GM08714 (cell line): ENCODE measurements around the gene PRAME.
"Not testable (repeated sequence)": the region's sequence is repeated elsewhere in the genome, so short reads cannot be mapped to it uniquely, and the experiment has no call there.

Experiments used
- H3K4me3 ChIP-seq: fragments of 200-500 bp; sonication (Bioruptor generic); 2 replicates; pipeline ENCODE4 v1.5.1; 2014; ENCODE audit warnings: mild to moderate bottlenecking, low read length, inconsistent platforms
- ZNF274 ChIP-seq: IDR thresholded peaks from 2 replicates; pipeline ENCODE4 v1.6.1; 2012; ENCODE audit warnings: mild to moderate bottlenecking, low read depth, low read length

Gene PRAME

GRCh38 chr22:22533417-22533816, 25.6 kb downstream of the PRAME start:
- H3K4me3 ChIP-seq: no peak overlapping the region
- no peak for TF ChIP-seq ZNF274

GRCh38 chr22:22532547-22533071, 26.5 kb downstream of the PRAME start:
- H3K4me3 ChIP-seq: not testable (repeated sequence)

- H3K4me3 ChIP-seq: no peak overlapping the region
- TF ChIP-seq ZNF274: no peak
Measured at GRCh38 chr22:22531770-22532546, 27.1 kb downstream of the PRAME start.

- H3K4me3 ChIP-seq: no peak overlapping the region
- no peak for TF ChIP-seq ZNF274
Measured at GRCh38 chr22:22528780-22529179, 30.3 kb downstream of the PRAME start.

- no peak overlapping the region for H3K4me3 ChIP-seq
- no peak for TF ChIP-seq ZNF274
Measured at GRCh38 chr22:22527312-22527711, 31.8 kb downstream of the PRAME start.

- no peak for TF ChIP-seq ZNF274
- H3K4me3 ChIP-seq: no peak overlapping the region
Measured at GRCh38 chr22:22526125-22526912, 32.7 kb downstream of the PRAME start.

GRCh38 chr22:22523494-22523893, 35.6 kb downstream of the PRAME start:
- TF ChIP-seq ZNF274: no peak
- no peak overlapping the region for H3K4me3 ChIP-seq

GRCh38 chr22:22521631-22522030, 37.4 kb downstream of the PRAME start:
- no peak for TF ChIP-seq ZNF274
- H3K4me3 ChIP-seq: no peak overlapping the region

- no peak overlapping the region for H3K4me3 ChIP-seq
- no peak for TF ChIP-seq ZNF274
Measured at GRCh38 chr22:22520667-22521602, 38.1 kb downstream of the PRAME start.

- no peak within 1 kb of the TSS for H3K4me3 ChIP-seq
- no peak for TF ChIP-seq ZNF274
Measured at GRCh38 chr22:22520020-22520656, 38.9 kb downstream of the PRAME start, which contains the start of gene ZNF280A. Gene ZNF280A, minus strand, starts transcription at chr22:22520270. Its CDS starts 4,640 bp downstream, at chr22:22515630.

- no peak for TF ChIP-seq ZNF274
- H3K4me3 ChIP-seq: no peak overlapping the region
Measured at GRCh38 chr22:22519591-22519990, 39.5 kb downstream of the PRAME start.

GRCh38 chr22:22516992-22517391, 42.1 kb downstream of the PRAME start:
- TF ChIP-seq ZNF274: no peak
- no peak overlapping the region for H3K4me3 ChIP-seq

- no peak overlapping the region for H3K4me3 ChIP-seq
- TF ChIP-seq ZNF274: no peak
Measured at GRCh38 chr22:22515890-22516289, 43.2 kb downstream of the PRAME start.

GRCh38 chr22:22514431-22514830, 44.6 kb downstream of the PRAME start:
- H3K4me3 ChIP-seq: not testable (repeated sequence)
